K562 (cell line): ENCODE results near the gene LAT. TPM values are rescaled to one million over a fixed set of nuclear protein-coding genes. Genes with fewer than 3 reads are reported as not detected.

Source experiments
- CREBBP ChIP-seq: IDR thresholded peaks from one replicate; pipeline ENCODE4 v1.6.1; 2012; ENCODE audit warnings: low read depth, mild to moderate bottlenecking, control low read depth, inconsistent platforms, low read length
- KLF1 ChIP-seq: fragments of 450-650 bp; IDR thresholded peaks from 2 replicates; pipeline ENCODE4 v1.6.1; 2016; ENCODE audit warnings: missing genetic modification characterization, missing compliant biosample characterization
- MAZ ChIP-seq, 2 experiments: fragments of 450-650 bp in 1 of 2; sonication (generic) in 1 of 2; formaldehyde crosslinking; IDR thresholded peaks in 1 of 2; conservative IDR thresholded peaks in 1 of 2; 2 replicates each; pipeline versions ENCODE4 v1.4.0 to v1.5.0; 2020; ENCODE audit warnings: mild to moderate bottlenecking in 1 of 2, missing genetic modification reagents in 1 of 2
- MTA3 ChIP-seq: fragments of 450-650 bp; formaldehyde crosslinking; IDR thresholded peaks from 2 replicates; pipeline ENCODE4 v1.6.1; 2017; ENCODE audit warnings: mild to moderate bottlenecking, borderline replicate concordance
- MYNN ChIP-seq, 2 experiments: sonication (generic); formaldehyde crosslinking in 1 of 2; IDR thresholded peaks; 2 replicates each; pipeline versions ENCODE4 v1.5.0 to v1.6.1; 2016 to 2020; ENCODE audit warnings: antibody characterized with exemption in 1 of 2, missing genetic modification reagents in 1 of 2
- NR3C1 ChIP-seq: sonication (generic); formaldehyde crosslinking; IDR thresholded peaks from 2 replicates; pipeline ENCODE4 v1.8.1; 2022; ENCODE audit warnings: missing genetic modification reagents
- PHF8 ChIP-seq: fragments of 200-600 bp; sonication (generic); IDR thresholded peaks from 2 replicates; pipeline ENCODE4 v1.6.1; 2012; ENCODE audit warnings: mixed run types, mild to moderate bottlenecking, inconsistent platforms, low read length, moderate library complexity, borderline replicate concordance
- PRMT5 ChIP-seq: sonication (generic); formaldehyde crosslinking; IDR thresholded peaks from 2 replicates; pipeline ENCODE4 v1.5.0; 2020; ENCODE audit warnings: missing genetic modification reagents
- RAD51 ChIP-seq: fragments of 450-650 bp; IDR thresholded peaks from 2 replicates; pipeline ENCODE4 v1.7.1; 2016; ENCODE audit warnings: low read depth, mild to moderate bottlenecking, borderline replicate concordance
- RBFOX2 ChIP-seq: fragments of 200-400 bp; formaldehyde crosslinking; IDR thresholded peaks from 2 replicates; pipeline ENCODE4 v1.6.1; 2017; ENCODE audit warnings: low read depth, mild to moderate bottlenecking, low read length, moderate library complexity
- RBM34 ChIP-seq: fragments of 200-400 bp; formaldehyde crosslinking; IDR thresholded peaks from 2 replicates; pipeline ENCODE4 v1.6.1; 2018; ENCODE audit warnings: low read length, borderline replicate concordance; ENCODE audit not compliant: insufficient read depth
- SIN3A ChIP-seq, 2 experiments: fragments of 150-350 bp in 1 of 2; IDR thresholded peaks; 2 replicates each; pipeline ENCODE4 v1.6.1; 2011 to 2016; ENCODE audit warnings: borderline replicate concordance in 2 of 2, low read depth in 2 of 2, low read length in 2 of 2, mild to moderate bottlenecking in 2 of 2, moderate library complexity in 2 of 2; ENCODE audit not compliant: control insufficient read depth in 1 of 2
- SP2 ChIP-seq: IDR thresholded peaks from 2 replicates; pipeline ENCODE4 v1.6.1; 2011; ENCODE audit warnings: mild to moderate bottlenecking, low read depth, low read length, moderate library complexity; ENCODE audit not compliant: poor library complexity, severe bottlenecking; ENCODE audit errors: extremely low read depth
- TEAD2 ChIP-seq: fragments of 450-650 bp; IDR thresholded peaks from 2 replicates; pipeline ENCODE4 v1.6.1; 2016; ENCODE audit warnings: missing genetic modification characterization, control low read depth, missing compliant biosample characterization
- ZNF274 ChIP-seq: IDR thresholded peaks from 2 replicates; pipeline ENCODE4 v1.6.1; 2011; ENCODE audit warnings: low read depth, mild to moderate bottlenecking, low read length, moderate library complexity, borderline replicate concordance
- ZNF780A ChIP-seq: fragments of 250-450 bp; sonication (Bioruptor Pico); IDR thresholded peaks from 2 replicates; pipeline ENCODE4 v1.5.0; 2021; ENCODE audit warnings: mild to moderate bottlenecking
- polyA plus RNA-seq, 8 experiments: library from polyadenylated mRNA; depleted of rRNA in 4 of 8; stranded (reverse) in 5 of 8; unstranded in 3 of 8; fragments of >200 nt; fragmentation: Nextera tagmentation in 2 of 8; fragmentation: Illumina TruSeq in 1 of 8; extraction: Ambion mirVana in 2 of 8; extraction: Trizol in 1 of 8; gene quantifications; 2 replicates each; pipeline versions ENCODE4 v1.2.1 to v1.2.3, GENCODE V29; 2011 to 2014; ENCODE audit warnings: inconsistent platforms in 1 of 8, missing spikeins in 1 of 8
- total RNA-seq, 7 experiments: library from RNA; depleted of rRNA in 6 of 7; stranded (reverse); fragments of >200 nt in 6 of 7; fragmentation: Illumina TruSeq in 2 of 7; extraction: Trizol in 2 of 7; gene quantifications; 2 replicates each; pipeline versions ENCODE4 v1.2.1 to v1.2.3, GENCODE V29; 2011 to 2021; ENCODE audit warnings: low replicate concordance in 1 of 7
- TF ChIP-seq, protein P1 (sequence below): fragments of 450-650 bp; formaldehyde crosslinking; IDR thresholded peaks from 2 replicates; pipeline ENCODE4 v1.4.0; 2020; ENCODE audit warnings: mild to moderate bottlenecking, mixed read lengths
- TF ChIP-seq, protein P2 (sequence below): fragments of 200-800 bp; sonication (Bioruptor generic); IDR thresholded peaks from 2 replicates; pipeline ENCODE4 v1.6.1; 2017; ENCODE audit warnings: missing genetic modification characterization, missing compliant biosample characterization
- TF ChIP-seq, protein P3 (sequence below): fragments of 250-450 bp; sonication (Bioruptor Pico); IDR thresholded peaks from 2 replicates; pipeline ENCODE4 v1.4.0; 2020; ENCODE audit warnings: mild to moderate bottlenecking
- TF ChIP-seq, protein P4 (sequence below): fragments of 450-650 bp; IDR thresholded peaks from 2 replicates; pipeline ENCODE4 v1.6.1; 2014; ENCODE audit warnings: low read depth, mild to moderate bottlenecking, moderate library complexity, borderline replicate concordance

LAT gene
- total and polyA plus RNA-seq, 9 of the 15 experiments (the other 6 are each of a cell fraction or from before 2014, with no cell fraction given): 0.40 to 4.2 (median 1.3) TPM

DNA sequence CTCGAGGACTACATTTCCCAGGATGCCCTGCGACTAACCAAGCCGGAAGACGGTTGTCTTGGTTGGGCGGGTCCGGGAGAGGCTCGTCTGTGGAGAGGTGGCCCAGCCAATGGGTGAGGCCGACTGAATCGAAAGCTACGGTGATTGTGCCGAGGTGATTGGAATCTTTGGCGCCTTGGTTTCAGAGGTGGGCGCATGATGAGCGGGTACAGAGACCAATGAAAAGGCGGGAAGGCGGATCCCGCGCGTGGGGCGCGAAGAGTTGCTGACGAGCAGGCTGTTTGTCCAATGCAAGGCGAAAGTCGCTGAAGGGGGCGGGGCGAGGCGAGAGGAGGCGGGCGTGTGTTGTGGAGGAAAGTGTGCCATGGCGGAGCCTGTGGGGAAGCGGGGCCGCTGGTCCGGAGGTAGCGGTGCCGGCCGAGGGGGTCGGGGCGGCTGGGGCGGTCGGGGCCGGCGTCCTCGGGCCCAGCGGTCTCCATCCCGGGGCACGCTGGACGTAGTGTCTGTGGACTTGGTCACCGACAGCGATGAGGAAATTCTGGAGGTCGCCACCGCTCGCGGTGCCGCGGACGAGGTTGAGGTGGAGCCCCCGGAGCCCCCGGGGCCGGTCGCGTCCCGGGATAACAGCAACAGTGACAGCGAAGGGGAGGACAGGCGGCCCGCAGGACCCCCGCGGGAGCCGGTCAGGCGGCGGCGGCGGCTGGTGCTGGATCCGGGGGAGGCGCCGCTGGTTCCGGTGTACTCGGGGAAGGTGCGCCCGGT is 34.0 kb upstream of the LAT start, which contains the start of gene NFATC2IP (continued):
- TF ChIP-seq, protein P1, sequence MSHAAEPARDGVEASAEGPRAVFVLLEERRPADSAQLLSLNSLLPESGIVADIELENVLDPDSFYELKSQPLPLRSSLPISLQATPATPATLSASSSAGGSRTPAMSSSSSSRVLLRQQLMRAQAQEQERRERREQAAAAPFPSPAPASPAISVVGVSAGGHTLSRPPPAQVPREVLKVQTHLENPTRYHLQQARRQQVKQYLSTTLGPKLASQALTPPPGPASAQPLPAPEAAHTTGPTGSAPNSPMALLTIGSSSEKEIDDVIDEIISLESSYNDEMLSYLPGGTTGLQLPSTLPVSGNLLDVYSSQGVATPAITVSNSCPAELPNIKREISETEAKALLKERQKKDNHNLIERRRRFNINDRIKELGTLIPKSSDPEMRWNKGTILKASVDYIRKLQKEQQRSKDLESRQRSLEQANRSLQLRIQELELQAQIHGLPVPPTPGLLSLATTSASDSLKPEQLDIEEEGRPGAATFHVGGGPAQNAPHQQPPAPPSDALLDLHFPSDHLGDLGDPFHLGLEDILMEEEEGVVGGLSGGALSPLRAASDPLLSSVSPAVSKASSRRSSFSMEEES (CRISPR knock-in tag): no peak
- TF ChIP-seq, protein P2, sequence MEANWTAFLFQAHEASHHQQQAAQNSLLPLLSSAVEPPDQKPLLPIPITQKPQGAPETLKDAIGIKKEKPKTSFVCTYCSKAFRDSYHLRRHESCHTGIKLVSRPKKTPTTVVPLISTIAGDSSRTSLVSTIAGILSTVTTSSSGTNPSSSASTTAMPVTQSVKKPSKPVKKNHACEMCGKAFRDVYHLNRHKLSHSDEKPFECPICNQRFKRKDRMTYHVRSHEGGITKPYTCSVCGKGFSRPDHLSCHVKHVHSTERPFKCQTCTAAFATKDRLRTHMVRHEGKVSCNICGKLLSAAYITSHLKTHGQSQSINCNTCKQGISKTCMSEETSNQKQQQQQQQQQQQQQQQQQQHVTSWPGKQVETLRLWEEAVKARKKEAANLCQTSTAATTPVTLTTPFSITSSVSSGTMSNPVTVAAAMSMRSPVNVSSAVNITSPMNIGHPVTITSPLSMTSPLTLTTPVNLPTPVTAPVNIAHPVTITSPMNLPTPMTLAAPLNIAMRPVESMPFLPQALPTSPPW (CRISPR knock-in tag): peak; percentile 56
- TF ChIP-seq MTA3 (peak; percentile 77; the same call in 1 of the 2 replicates), ZNF780A (CRISPR knock-in tag) (no peak), NR3C1 (CRISPR knock-in tag) (0 out of 2 replicates have a peak, but pooled peaks have one; percentile 23), TEAD2 (tag) (no peak), MYNN (IDR thresholded peaks at IDR 0.05) (no peak), MYNN (CRISPR knock-in tag; IDR thresholded peaks at IDR 0.05) (no peak), PHF8 (peak; percentile 66; the same call in 1 of the 2 replicates), ZNF274 (no peak), CREBBP (no peak), RAD51 (no peak), SIN3A (IDR thresholded peaks at IDR 0.05; ENCODE audit: borderline replicate concordance in 2 of 2, control insufficient read depth in 1 of 2, low read depth in 2 of 2, low read length in 2 of 2) (peak in 1 of 2 experiments; percentile 52; a peak in 1 of 4 replicates), PRMT5 (CRISPR knock-in tag) (no peak), RBFOX2 (peak; percentile 91), SP2 (peak; percentile 94), MAZ (CRISPR knock-in tag; conservative IDR thresholded peaks at IDR 0.05 in 1 of 2, IDR thresholded peaks at IDR 0.05 in 1 of 2) (peak; percentile 40 to 50; a peak in 3 of 4 replicates), KLF1 (tag) (no peak), RBM34 (no peak)
- TF ChIP-seq, protein P3, sequence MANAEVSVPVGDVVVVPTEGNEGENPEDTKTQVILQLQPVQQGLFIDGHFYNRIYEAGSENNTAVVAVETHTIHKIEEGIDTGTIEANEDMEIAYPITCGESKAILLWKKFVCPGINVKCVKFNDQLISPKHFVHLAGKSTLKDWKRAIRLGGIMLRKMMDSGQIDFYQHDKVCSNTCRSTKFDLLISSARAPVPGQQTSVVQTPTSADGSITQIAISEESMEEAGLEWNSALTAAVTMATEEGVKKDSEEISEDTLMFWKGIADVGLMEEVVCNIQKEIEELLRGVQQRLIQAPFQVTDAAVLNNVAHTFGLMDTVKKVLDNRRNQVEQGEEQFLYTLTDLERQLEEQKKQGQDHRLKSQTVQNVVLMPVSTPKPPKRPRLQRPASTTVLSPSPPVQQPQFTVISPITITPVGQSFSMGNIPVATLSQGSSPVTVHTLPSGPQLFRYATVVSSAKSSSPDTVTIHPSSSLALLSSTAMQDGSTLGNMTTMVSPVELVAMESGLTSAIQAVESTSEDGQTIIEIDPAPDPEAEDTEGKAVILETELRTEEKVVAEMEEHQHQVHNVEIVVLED: no peak; the same call in 1 of the 2 replicates
- TF ChIP-seq, protein P4, sequence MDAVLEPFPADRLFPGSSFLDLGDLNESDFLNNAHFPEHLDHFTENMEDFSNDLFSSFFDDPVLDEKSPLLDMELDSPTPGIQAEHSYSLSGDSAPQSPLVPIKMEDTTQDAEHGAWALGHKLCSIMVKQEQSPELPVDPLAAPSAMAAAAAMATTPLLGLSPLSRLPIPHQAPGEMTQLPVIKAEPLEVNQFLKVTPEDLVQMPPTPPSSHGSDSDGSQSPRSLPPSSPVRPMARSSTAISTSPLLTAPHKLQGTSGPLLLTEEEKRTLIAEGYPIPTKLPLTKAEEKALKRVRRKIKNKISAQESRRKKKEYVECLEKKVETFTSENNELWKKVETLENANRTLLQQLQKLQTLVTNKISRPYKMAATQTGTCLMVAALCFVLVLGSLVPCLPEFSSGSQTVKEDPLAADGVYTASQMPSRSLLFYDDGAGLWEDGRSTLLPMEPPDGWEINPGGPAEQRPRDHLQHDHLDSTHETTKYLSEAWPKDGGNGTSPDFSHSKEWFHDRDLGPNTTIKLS: peak; percentile 69; the same call in 1 of the 2 replicates
